SK-N-SH (cell line): ENCODE results near the gene TRH. TPM values are rescaled to one million over a fixed set of nuclear protein-coding genes. Genes with fewer than 3 reads are reported as not detected.

Experiments
- CTCF ChIA-PET: fragments of 300-600, 350-600 bp; formaldehyde crosslinking; extraction: SDS; loops from one replicate; lab custom pipeline; 2021; lab: Yijun Ruan, JAX
- POLR2A ChIA-PET: fragments of 350-600 bp; sonication (Branson Sonifier 250); formaldehyde crosslinking; extraction: SDS; loops from one replicate; lab custom pipeline; 2020; ENCODE audit warnings: antibody characterized with exemption, inconsistent platforms; lab: Yijun Ruan, JAX
- DNase-seq: peaks from one replicate; pipeline ENCODE4 v3.0.0; 2012
- H2AFZ ChIP-seq: fragments of 200-600 bp; sonication (generic); 2 replicates; pipeline ENCODE4 v1.8.1; 2016; ENCODE audit warnings: antibody characterized with exemption, mild to moderate bottlenecking, low read depth
- H3F3A ChIP-seq: fragments of 200-600 bp; sonication (generic); replicated peaks from 2 replicates; pipeline ENCODE3; 2016; ENCODE audit warnings: antibody characterized with exemption, mild to moderate bottlenecking; ENCODE audit not compliant: insufficient read depth
- H3K27ac ChIP-seq, 2 experiments: fragments of 200-500 bp in 1 of 2; fragments of 200-600 bp in 1 of 2; sonication (Bioruptor generic) in 1 of 2; sonication (generic), shearing (Covaris generic) in 1 of 2; 2 replicates each; pipeline versions ENCODE4 v1.5.1 to v1.6.1; 2014 to 2016; ENCODE audit warnings: low read depth in 2 of 2, inconsistent platforms in 1 of 2, low read length in 1 of 2, mild to moderate bottlenecking in 1 of 2, mixed read lengths in 1 of 2
- H3K27me3 ChIP-seq: fragments of 200-600 bp; sonication (generic), shearing (Covaris generic); 2 replicates; pipeline ENCODE4 v1.6.1; 2016; ENCODE audit warnings: mixed run types; ENCODE audit not compliant: insufficient read depth
- H3K36me3 ChIP-seq, 2 experiments: fragments of 200-500 bp in 1 of 2; fragments of 200-600 bp in 1 of 2; sonication (Bioruptor generic) in 1 of 2; sonication (generic) in 1 of 2; replicated peaks in 1 of 2; 2 replicates each; pipeline versions ENCODE3 to v1.5.1; 2014 to 2016; ENCODE audit warnings: low read length in 1 of 2, mild to moderate bottlenecking in 1 of 2; ENCODE audit not compliant: insufficient read depth in 2 of 2, control insufficient read depth in 1 of 2
- H3K4me1 ChIP-seq, 2 experiments: fragments of 200-500 bp in 1 of 2; fragments of 200-600 bp in 1 of 2; sonication (Bioruptor generic) in 1 of 2; sonication (generic), shearing (Covaris generic) in 1 of 2; 2 replicates each; pipeline versions ENCODE4 v1.5.1 to v1.6.1; 2014 to 2016; ENCODE audit warnings: low read depth in 1 of 2, low read length in 1 of 2, mixed run types in 1 of 2; ENCODE audit not compliant: insufficient read depth in 2 of 2, control insufficient read depth in 1 of 2
- H3K4me2 ChIP-seq: fragments of 200-600 bp; sonication (generic), shearing (Covaris generic); 2 replicates; pipeline ENCODE4 v1.6.1; 2017; ENCODE audit warnings: mixed run types
- H3K4me3 ChIP-seq, 2 experiments: fragments of 200-500 bp in 1 of 2; fragments of 200-600 bp in 1 of 2; sonication (Bioruptor generic) in 1 of 2; sonication (generic), shearing (Covaris generic) in 1 of 2; 2 replicates each; pipeline versions ENCODE4 v1.5.1 to v1.8.1; 2014 to 2016; ENCODE audit warnings: low read depth in 2 of 2, inconsistent platforms in 1 of 2, low read length in 1 of 2, mild to moderate bottlenecking in 1 of 2, mixed read lengths in 1 of 2, moderate library complexity in 1 of 2
- H3K79me2 ChIP-seq: fragments of 200-600 bp; sonication (generic); 2 replicates; pipeline ENCODE4 v1.8.1; 2017; ENCODE audit warnings: mild to moderate bottlenecking; ENCODE audit not compliant: insufficient read depth
- H3K9ac ChIP-seq: fragments of 200-600 bp; sonication (generic); 2 replicates; pipeline ENCODE4 v1.6.1; 2017; ENCODE audit warnings: mixed run types
- H3K9me2 ChIP-seq: fragments of 200-600 bp; sonication (generic); 2 replicates; pipeline ENCODE4 v1.6.1; 2017; ENCODE audit warnings: mixed run types
- H3K9me3 ChIP-seq: fragments of 200-600 bp; sonication (generic); 2 replicates; pipeline ENCODE4 v1.6.1; 2017; ENCODE audit warnings: mixed run types, mild to moderate bottlenecking, moderate library complexity
- H4K20me1 ChIP-seq: fragments of 200-600 bp; sonication (generic); 2 replicates; pipeline ENCODE4 v1.6.1; 2017; ENCODE audit warnings: mild to moderate bottlenecking, mixed run types; ENCODE audit not compliant: insufficient read depth
- CTCF ChIP-seq: fragments of 200-600 bp; sonication (generic); IDR thresholded peaks from 2 replicates; pipeline ENCODE4 v1.6.1; 2017; ENCODE audit warnings: antibody characterized with exemption, mild to moderate bottlenecking, moderate library complexity
- ELF1 ChIP-seq: IDR thresholded peaks from 2 replicates; pipeline ENCODE4 v1.4.0; 2012
- FOSL2 ChIP-seq: IDR thresholded peaks from 2 replicates; pipeline ENCODE4 v1.4.0; 2012; ENCODE audit warnings: low read depth, mild to moderate bottlenecking, moderate library complexity, borderline replicate concordance
- FOXJ3 ChIP-seq: sonication (generic); formaldehyde crosslinking; IDR thresholded peaks from 2 replicates; pipeline ENCODE4 v1.5.1; 2020; ENCODE audit warnings: mild to moderate bottlenecking, missing genetic modification reagents
- FOXM1 ChIP-seq: IDR thresholded peaks from 2 replicates; pipeline ENCODE4 v1.4.0; 2012; ENCODE audit warnings: low read depth, mild to moderate bottlenecking
- GATA2 ChIP-seq: sonication (generic); formaldehyde crosslinking; IDR thresholded peaks from 2 replicates; pipeline ENCODE4 v1.5.0; 2020; ENCODE audit warnings: mild to moderate bottlenecking, missing genetic modification reagents
- JUND ChIP-seq: IDR thresholded peaks from 2 replicates; pipeline ENCODE4 v1.4.0; 2012
- MEF2A ChIP-seq: IDR thresholded peaks from 2 replicates; pipeline ENCODE4 v1.4.0; 2012; ENCODE audit warnings: low read depth, borderline replicate concordance
- NFIC ChIP-seq: IDR thresholded peaks from 2 replicates; pipeline ENCODE4 v1.4.0; 2012; ENCODE audit warnings: borderline replicate concordance
- NRF1 ChIP-seq: IDR thresholded peaks from 2 replicates; pipeline ENCODE4 v1.6.1; 2012; ENCODE audit warnings: low read depth, mild to moderate bottlenecking, low read length
- RAD21 ChIP-seq: IDR thresholded peaks from 2 replicates; pipeline ENCODE4 v1.6.1; 2012; ENCODE audit warnings: mild to moderate bottlenecking, low read length
- RXRA ChIP-seq: IDR thresholded peaks from 2 replicates; pipeline ENCODE4 v1.4.0; 2012; ENCODE audit warnings: low read depth, mild to moderate bottlenecking, borderline replicate concordance
- SIN3A ChIP-seq: IDR thresholded peaks from 2 replicates; pipeline ENCODE4 v1.6.1; 2012; ENCODE audit warnings: low read depth, mild to moderate bottlenecking, low read length, moderate library complexity, borderline replicate concordance
- SMC3 ChIP-seq: IDR thresholded peaks from 2 replicates; pipeline ENCODE4 v1.6.1; 2012; ENCODE audit warnings: low read depth, low read length, improper control_type of control experiment
- TAF1 ChIP-seq: IDR thresholded peaks from 2 replicates; pipeline ENCODE4 v1.6.1; 2012; ENCODE audit warnings: low read depth, mild to moderate bottlenecking, low read length, moderate library complexity, borderline replicate concordance
- WGBS: methylation state at CpG from one replicate; pipeline ENCODE4 v1.1.6; 2017; ENCODE audit warnings: low lambda C conversion rate; 5-methylcytosine and 5-hydroxymethylcytosine counted together
- polyA plus RNA-seq, 3 experiments: library from polyadenylated mRNA; depleted of rRNA; stranded (reverse); fragments of >200 nt; gene quantifications; 2 replicates each; pipeline ENCODE4 v1.2.3, GENCODE V29; 2012
- TF ChIP-seq, protein P1 (sequence below): IDR thresholded peaks from 2 replicates; pipeline ENCODE4 v1.4.0; 2012; ENCODE audit warnings: low read depth
- TF ChIP-seq, protein P2 (sequence below): IDR thresholded peaks from 2 replicates; pipeline ENCODE4 v1.6.1; 2012; ENCODE audit warnings: mild to moderate bottlenecking, low read depth, low read length, moderate library complexity
- TF ChIP-seq, protein P3 (sequence below): IDR thresholded peaks from 2 replicates; pipeline ENCODE4; 2012
- TF ChIP-seq, protein P4 (sequence below): fragments of 150-350 bp; IDR thresholded peaks from 2 replicates; pipeline ENCODE4 v1.6.1; 2016; ENCODE audit warnings: mild to moderate bottlenecking, low read depth, low read length

Gene TRH
- polyA plus RNA-seq, 1 of the 3 experiments (the other 2 are of a cell fraction): not detected

DNA sequence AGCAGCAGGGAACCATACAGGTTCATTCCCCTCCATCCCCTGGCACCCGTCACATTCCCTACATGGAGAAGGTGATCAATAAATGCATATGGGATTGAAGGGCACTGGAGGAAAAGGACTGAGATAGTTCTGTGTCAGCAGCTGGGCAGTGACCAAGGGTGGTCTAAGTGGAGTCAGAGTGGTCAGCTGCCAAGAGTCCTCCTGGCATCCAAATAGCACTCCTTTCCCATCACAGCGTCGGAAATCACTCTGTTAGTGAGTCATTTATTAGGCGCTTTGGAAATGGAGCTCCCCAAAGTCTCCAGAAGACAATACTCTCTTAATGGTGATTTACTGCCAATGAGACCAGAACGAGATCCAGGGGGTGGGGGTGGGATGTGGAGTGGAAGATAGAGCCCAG, 6.8 kb upstream of the TRH start (continued):
- TF ChIP-seq MEF2A (no peak), GATA2 (CRISPR knock-in tag) (no peak)

DNA sequence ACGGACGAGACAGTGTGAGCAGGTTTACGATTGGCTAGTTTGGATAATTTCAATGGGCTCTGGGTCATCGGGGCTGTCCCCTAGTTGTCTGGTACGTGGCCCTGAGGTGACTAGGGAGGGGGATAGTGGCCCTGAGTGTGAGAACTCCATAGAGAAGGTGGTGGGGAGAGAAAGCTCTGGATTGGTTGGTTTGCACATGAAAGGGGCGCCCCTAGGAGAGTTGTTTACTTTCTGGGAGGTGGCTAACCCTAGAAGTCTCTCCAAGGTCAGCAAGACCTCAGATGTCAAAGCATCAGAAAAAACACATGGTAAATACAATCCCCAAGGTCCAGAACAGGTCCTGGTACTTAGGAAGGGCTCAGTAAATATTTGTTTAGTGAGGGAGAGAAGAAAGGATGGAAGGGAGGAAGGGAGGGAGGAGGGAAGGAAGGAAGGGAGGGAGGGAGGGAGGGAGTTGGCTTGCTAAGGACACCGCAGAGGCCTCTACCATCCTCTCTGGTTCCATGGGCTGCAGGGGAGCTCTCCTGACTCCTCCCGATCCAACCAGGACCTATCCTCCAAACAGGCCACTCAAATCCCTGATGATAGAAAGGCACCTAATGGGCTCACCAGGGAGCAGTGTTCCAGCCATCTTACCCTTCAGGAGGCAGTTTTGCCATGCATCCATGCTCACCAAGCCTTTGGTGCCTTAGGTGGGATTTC, 3.0 kb upstream of the TRH start:
- Histone ChIP-seq H2AFZ (no peak overlapping the region), H4K20me1 (no peaks in the 10 kb centered on the region), H3K79me2 (no peaks in the 10 kb centered on the region), H3K9me2 (no peaks in the 10 kb centered on the region), H3K4me3 (no peak overlapping the region), H3K36me3 (no peaks in the 10 kb centered on the region)
- POLR2A ChIA-PET: no interaction called here
- TF ChIP-seq ELF1: no peak
- no peak for TF ChIP-seq CTCF
- TF ChIP-seq, protein P1, sequence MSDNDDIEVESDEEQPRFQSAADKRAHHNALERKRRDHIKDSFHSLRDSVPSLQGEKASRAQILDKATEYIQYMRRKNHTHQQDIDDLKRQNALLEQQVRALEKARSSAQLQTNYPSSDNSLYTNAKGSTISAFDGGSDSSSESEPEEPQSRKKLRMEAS: no peak
- no peak for TF ChIP-seq RAD21
- TF ChIP-seq FOSL2: no peak
- no peak for TF ChIP-seq SMC3
- no peak for TF ChIP-seq RXRA
- no peak for TF ChIP-seq JUND
- TF ChIP-seq, protein P2, sequence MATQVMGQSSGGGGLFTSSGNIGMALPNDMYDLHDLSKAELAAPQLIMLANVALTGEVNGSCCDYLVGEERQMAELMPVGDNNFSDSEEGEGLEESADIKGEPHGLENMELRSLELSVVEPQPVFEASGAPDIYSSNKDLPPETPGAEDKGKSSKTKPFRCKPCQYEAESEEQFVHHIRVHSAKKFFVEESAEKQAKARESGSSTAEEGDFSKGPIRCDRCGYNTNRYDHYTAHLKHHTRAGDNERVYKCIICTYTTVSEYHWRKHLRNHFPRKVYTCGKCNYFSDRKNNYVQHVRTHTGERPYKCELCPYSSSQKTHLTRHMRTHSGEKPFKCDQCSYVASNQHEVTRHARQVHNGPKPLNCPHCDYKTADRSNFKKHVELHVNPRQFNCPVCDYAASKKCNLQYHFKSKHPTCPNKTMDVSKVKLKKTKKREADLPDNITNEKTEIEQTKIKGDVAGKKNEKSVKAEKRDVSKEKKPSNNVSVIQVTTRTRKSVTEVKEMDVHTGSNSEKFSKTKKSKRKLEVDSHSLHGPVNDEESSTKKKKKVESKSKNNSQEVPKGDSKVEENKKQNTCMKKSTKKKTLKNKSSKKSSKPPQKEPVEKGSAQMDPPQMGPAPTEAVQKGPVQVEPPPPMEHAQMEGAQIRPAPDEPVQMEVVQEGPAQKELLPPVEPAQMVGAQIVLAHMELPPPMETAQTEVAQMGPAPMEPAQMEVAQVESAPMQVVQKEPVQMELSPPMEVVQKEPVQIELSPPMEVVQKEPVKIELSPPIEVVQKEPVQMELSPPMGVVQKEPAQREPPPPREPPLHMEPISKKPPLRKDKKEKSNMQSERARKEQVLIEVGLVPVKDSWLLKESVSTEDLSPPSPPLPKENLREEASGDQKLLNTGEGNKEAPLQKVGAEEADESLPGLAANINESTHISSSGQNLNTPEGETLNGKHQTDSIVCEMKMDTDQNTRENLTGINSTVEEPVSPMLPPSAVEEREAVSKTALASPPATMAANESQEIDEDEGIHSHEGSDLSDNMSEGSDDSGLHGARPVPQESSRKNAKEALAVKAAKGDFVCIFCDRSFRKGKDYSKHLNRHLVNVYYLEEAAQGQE: no peak
- TF ChIP-seq NRF1: no peak
- TF ChIP-seq FOXJ3: no peak
- TF ChIP-seq, protein P3, sequence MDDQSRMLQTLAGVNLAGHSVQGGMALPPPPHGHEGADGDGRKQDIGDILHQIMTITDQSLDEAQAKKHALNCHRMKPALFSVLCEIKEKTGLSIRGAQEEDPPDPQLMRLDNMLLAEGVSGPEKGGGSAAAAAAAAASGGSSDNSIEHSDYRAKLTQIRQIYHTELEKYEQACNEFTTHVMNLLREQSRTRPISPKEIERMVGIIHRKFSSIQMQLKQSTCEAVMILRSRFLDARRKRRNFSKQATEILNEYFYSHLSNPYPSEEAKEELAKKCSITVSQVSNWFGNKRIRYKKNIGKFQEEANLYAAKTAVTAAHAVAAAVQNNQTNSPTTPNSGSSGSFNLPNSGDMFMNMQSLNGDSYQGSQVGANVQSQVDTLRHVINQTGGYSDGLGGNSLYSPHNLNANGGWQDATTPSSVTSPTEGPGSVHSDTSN: no peak
- no peak for TF ChIP-seq SIN3A
- no peak for TF ChIP-seq TAF1
- TF ChIP-seq FOXM1: no peak
- no peak for TF ChIP-seq GATA2 (CRISPR knock-in tag)
- no peak for TF ChIP-seq NFIC
- TF ChIP-seq, protein P4, sequence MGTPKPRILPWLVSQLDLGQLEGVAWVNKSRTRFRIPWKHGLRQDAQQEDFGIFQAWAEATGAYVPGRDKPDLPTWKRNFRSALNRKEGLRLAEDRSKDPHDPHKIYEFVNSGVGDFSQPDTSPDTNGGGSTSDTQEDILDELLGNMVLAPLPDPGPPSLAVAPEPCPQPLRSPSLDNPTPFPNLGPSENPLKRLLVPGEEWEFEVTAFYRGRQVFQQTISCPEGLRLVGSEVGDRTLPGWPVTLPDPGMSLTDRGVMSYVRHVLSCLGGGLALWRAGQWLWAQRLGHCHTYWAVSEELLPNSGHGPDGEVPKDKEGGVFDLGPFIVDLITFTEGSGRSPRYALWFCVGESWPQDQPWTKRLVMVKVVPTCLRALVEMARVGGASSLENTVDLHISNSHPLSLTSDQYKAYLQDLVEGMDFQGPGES: no peak
- TF ChIP-seq, all 33 proteins: peak for 0
- H3K4me1 ChIP-seq: peaks cover 0 to 6% of the 10 kb centered on the region in 2 experiments; a peak in 1 of 4 replicates
- 39% methylated on average over 5 of the region's 8 CpGs for WGBS
- H3F3A ChIP-seq: no peaks in the 10 kb centered on the region
- H3K9ac ChIP-seq: no peak overlapping the region
- H3K4me2 ChIP-seq: no peak overlapping the region
- H3K27me3 ChIP-seq: peaks cover 42% of the 10 kb centered on the region
- CTCF ChIA-PET: interaction anchor here (0.7 to 2.1 kb wide), 2 partner anchors 21 to 31 kb away, joined by 3 to 6 read pairs; no protein-coding TSS in a partner anchor
- no peak overlapping the region for H3K27ac ChIP-seq
- no peak for DNase-seq
- no peaks in the 10 kb centered on the region for H3K9me3 ChIP-seq
